HG02763 (cell line): Measurements from ENCODE around the gene FASN.

ENCODE experiments used
- ATAC-seq: cut with Tn5 transposase; IDR thresholded peaks from one replicate; pipeline ENCODE4 v1.9.1; 2021; ENCODE audit warnings: mild to moderate bottlenecking, moderate library complexity; ENCODE audit not compliant: unreplicated experiment

FASN gene

DNA sequence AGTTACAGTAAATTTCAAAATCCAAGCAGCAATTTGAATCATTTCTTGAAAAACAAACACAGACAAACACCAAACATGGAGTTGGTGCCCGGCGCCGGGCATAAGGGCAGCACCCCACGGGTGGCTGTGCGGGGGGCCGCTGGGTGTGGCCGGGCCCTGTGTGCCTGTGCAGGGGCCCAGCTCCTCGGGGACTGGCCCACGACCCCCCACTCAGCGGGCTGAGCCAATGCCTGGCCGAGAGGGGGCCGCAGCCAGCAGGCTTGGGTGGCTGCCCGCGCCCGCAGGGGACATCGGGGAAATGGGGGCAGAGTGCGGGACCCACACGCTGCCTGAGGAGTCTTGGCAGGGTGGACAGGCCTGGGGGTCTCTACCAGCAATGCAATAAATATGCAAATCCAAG, 19.6 kb downstream of the FASN start:
- ATAC-seq = no peak

DNA sequence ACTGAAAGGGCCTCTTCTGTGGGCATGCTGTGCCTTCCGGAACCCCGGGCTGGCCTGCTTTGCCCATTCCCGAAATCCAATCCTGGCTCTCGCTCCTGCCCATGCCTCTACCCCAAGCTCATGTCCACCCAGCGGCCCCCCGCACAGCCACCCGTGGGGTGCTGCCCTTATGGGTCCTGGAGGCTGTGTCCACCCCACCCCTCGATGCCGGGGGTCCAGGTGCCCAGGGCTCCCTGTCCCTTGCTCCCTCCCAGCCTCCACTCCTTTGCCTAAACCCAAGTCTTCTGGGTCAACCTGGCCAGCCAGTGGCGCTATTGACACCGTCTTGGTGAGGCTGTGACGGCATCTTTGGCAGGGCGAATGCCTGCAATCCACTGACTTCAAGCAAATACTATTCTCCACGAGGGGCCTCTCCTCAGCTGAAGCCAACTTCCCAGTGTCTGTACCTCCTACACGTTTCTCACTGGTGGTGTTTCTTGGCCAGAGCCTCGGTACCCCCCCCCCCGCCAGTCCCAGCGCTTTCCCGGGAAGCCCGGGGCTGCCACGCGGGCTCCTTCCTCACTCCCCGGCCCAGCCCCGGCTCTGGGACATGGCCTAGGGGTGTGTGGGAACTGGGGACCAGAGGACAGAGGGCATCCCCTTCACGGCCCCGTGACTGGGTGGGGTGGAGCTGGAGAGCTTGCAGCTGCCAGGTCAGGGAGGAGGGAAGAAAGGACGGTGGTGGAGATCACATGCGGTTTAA, 20.2 kb downstream of the FASN start:
- ATAC-seq = no peak

DNA sequence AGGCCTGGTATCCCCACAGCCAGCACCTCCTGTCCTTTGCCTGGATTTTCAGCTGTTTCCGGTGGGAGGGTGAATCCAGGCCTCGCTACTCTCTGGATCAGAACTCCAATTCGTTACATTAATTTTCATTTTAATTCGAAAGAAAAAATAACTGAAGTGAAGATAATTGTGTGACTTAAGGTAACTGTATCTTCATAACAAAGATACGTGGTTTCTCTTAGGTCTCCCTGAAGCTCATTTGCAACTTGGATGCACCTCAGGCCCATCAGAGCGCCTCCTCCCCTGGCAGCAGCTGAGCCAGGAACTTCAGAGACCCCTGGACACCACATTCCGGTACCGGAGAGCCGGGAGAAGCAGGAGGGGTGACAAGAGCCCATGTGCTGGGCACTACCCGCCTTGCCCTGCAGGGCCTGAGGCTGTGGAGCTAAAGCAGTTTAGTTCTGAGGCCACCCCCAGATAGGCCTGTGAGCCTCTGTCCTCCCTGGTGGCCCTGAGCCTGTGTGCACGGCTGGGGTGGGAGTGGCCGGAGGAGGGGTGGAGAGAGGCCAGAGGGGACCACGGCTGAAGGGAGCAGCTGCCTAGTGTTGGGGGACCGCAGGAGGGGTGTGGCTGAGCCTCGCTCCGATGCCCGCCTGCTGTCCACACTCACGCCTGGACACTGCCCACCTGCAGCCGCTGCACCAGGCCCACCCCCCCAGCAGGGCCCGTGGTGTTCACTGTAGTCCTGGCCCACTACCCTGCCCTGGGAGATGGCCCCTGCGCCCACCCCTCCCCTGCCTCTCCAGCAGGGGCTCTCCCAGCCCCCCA, 21.0 kb downstream of the FASN start:
- no peak for ATAC-seq

DNA sequence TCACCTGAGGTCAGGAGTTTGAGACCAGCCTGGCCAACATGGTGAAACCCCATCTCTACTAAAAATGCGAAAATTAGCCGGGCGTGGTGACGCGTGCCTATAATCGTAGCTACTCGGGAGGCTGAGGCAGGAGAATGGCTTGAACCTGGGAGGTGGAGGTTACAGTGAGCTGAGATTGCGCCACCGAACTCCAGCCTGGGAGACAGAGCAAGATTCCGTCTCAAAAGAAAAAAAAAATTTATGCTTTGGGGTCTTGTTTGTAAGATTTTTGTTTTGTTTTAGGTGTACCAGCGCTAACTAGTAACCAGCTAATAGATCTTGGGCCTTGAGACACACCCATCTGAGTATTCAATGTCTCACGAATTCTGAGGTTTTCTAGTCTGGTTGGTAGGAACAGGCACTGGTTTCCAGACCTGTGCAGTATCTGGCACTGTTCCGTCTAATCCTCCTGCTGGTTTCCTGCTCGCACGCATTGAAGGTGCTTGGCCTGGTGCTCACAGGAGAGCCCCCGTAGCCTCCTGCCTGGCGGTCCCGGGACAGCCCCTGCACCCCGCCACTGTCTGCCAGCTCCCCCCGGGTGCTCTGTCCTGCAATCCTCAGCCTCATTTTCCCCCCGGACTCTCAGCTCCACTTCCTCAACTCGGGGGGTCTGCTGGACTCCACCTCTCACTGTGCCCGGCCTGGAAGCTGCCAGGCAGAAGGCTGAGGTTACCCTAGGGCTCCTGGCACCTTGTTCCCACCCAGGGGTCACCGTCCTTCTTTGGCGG, 21.8 kb downstream of the FASN start:
- ATAC-seq = no peak

DNA sequence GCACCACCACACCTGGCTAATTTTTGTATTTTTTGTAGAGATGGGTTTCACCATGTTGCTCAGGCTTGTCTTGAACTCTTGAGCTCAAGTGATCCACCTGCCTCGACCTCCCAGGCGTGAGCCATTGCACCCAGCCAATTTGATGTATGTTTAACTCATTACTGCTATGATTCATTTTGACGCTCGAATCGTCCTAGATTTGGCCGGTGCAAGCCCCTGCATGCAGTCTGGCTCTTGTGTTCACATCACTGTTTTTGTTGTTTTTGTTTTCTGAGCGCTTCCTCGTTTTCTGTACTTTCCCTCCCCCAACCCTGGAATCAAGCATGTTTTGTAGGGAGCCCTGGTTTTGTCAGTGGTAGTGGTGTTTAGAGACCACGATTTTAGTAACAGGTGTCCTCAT, 24.6 kb downstream of the FASN start:
- no peak for ATAC-seq

DNA sequence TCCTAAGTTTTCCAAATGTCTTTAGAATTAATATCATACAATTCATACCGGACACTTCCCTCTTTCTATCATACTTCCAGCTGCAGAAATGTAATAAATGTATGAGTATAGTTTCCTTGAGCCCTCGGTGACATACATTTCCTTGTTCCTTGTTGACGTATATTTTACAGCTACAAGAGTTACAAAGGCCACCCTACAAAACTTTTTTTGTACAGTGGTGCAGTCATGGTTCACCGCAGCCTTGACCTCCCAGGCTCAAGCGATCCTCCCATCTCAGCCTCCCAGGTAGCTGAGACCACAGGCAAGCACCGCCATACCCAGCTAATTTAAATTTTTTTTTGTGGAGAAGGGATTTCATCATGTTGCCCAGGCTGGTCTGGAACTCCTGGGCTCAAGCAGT, 25.2 kb downstream of the FASN start:
- ATAC-seq = no peak

DNA sequence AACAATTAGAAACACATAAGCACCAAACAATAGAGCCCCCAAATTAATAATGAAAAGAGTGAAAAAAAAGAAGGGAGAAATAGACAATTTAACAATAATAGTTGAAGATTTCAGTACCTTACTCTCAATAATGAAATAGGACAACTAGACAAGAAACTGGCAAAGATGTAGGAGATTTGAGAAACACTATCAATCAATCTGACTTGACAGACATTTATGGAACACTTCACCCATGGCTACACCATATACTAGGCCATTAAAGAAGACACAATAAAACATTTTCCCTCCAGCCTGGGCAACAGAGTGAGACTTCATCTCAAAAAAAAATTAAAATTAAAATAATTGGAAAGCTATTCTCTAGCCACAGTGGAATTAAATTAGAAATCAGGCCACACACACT, 27.4 kb downstream of the FASN start:
- no peak for ATAC-seq

DNA sequence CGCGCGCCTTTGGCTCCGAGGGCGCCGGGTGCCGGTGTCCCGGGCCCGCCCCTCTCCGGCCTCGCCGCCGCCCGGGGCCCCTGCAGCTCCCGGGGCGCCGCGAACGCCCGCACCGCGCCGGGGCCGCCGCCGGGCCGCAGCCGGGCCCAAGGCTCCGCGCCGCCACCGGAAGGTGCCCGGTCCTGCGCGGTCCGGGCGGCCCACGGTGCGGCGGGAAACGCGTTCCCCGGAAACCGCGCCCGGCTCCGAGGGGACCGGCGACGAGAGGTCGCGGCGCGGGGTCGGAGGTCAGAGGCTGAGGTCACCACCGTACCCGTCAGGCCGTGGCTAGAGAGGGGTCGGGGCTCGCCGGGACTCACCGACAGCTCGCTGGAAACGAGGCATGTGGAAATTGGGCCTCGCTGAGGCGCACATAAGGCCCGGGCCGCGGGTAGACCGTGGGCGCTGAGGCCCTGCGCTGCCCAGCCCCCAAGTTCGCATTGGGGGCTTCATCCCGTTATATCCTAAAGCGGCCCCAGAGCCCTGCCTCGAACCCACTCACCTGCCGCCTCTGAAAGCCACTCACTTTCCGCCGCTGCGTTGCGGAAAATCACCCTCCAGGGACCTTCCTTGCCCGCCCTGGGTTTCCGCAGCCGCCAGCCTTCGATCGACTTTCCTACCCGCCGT, 32.3 kb downstream of the FASN start, which contains the start of gene DUS1L:
DUS1L (minus strand) TSS at position 167 of the 666 bp plus-strand sequence. CDS start 745 bp downstream, outside the sequence.
- ATAC-seq = peak; percentile 65

DNA sequence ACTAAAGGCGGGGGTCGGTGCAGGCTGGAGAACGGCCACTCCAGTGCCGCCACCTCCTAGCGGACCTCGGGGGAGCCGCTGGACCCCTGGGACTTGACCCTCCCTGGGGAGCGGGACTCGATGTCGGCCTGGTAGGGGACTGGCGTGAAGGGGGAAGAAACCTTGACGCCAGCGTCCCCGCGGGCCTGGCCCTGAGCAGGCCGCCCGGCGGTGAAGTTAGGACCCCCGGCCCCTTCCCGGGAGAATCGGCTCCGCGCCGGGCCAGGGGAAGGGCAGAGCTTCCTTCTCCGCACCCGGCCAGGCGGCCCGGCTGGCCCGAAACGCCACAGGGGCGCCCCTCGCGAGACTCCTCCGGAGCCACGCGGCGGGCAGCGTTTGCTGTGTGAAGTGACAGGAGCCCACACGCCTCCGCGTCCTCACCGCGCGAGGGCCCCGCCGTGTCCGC, 32.8 kb downstream of the FASN start:
- ATAC-seq = peak; percentile 34

DNA sequence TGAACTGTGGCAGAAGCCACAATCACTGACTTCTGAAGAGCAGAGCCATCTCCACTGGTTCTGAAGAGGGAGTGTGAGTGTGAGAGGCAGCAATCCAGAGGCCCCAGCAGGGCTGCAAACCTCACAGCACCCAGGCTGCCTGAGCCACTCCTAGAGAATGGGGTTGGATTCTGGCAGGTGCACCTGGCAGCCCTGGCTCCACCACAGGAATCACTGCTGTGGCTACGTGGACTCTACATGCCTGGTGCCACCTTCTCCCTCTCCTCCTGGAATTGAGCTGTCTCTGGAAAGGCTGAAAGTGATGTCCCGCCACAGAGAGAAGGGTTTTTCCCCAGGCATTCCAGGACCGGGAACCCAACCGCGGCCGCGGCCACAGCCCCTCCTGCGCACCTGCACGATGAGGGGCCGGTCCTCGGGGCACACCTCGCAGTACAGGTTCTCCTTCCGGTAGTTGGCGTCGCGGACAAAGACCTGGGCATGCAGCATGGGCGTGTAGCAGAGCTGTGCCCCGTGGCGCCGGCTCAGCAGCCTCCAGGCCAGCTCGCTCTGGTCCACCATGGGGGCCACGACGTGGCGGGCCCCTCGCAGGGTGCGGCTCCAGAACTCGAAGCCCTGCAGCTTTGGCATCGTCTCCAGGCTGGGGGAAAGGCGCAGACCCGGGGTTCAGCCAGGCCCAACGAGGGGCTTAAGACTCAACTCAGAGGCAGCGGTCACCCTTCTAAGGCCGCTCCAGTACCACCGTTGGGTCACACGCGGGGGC, 33.4 kb downstream of the FASN start:
- no peak for ATAC-seq

DNA sequence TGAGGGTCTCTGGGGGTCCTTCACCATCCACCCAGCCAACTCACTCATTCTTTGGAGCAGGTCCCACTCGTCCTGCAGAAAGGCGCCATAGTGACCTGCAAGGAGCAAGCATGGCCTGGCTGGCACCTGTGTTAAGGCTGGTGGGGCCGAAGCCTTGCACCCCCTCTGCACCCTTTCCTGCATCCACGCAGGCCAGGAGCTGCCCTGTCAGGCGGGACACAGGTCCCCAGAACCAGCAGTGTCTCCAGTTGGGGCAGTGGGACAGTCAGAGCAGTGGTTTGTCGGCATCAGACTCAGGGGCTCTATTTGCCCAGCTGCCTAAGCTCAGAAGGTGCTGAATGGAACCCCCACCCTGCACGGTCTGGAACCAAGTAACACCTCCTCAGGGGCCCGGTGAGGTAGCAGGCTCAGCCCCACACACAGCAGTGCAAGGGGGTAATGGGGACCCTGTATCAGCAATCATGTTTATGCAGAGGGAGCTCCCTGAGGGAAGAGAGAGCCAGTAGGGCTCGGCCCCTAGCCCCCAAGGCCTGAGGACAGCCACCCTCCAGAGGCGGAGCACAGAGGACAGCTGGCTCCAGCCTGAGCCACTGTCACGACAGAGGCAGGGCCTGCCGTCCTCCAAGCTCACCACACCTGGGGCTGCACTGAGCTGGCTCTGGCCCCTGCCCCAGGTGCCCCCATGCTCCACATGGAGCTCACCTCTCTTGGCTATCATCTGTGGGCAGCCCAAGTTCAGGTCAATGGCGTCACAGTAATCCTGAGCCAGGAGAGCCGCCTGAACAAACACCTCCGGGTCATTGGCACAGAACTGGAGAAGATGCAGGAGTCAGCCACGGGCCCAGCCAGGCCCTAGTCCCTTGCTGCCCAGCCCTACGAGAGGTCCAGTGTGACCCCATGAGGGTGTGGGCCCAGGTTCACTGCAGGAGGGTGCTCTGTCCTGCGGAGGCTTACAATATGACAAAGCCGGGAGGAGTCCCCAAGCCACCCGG, 34.3 kb downstream of the FASN start:
- no peak for ATAC-seq

DNA sequence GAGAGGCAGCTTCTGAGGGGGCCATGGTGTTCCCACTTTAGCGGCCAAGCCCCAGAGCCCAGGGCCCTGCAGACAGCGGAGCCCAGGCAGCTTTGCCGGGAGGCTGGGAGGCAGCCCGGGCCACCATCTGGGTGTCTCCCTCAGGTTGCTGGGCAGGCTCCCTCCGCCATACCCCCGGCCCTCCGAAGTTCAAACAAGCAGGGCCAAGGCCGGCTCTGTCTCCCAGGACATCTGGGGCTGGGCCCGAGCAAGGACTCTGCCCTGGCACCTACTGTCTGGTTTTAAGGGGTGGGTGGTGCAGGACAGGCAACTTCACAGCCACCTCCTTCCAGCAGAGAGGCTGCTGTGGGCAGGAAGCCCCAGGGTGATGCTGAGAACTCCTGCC, 35.1 kb downstream of the FASN start:
- ATAC-seq = no peak

DNA sequence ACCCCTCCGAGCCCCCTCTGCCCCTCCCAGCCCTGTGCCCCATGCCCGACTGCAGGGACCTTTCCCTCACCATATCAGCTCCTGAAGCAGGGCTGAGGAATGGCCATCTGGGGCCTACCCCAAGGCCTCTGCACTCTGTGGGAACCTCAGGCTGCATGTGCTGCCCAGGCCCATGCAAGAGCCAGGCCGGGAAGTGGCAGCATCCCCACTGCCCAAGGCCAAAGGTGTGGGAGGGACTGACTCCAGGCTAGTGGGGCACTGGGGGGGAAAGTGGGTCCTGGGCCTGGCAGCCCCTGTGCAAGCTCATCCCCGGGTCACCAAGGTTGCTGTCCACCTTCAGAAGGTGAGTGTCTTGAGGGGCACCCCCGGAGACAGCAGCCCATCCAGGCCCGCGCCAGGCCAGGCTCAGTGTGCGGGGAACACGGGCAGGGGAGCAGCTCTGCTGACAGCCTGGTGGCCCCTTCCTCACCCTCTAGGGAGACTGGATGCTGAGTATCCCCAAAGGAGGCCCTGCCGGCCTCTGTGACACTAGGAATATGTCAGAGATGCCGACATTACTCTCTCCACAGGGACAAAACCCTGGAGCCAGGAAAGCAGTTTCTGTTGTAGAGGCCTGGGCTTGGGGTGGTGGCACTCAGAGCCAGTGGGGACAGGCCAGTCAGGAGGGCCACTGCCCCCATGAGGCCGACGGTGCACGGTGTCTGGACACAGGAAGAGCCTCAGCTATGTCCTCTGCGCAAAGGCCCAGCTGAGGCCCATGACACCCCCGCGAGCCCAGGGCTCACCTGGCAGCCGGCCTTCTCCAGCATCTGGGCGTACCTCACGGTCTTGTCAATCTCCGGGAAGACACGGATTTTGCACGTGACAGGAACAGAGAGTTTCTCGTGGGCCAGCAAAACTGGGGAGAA, 35.7 kb downstream of the FASN start:
- no peak for ATAC-seq

DNA sequence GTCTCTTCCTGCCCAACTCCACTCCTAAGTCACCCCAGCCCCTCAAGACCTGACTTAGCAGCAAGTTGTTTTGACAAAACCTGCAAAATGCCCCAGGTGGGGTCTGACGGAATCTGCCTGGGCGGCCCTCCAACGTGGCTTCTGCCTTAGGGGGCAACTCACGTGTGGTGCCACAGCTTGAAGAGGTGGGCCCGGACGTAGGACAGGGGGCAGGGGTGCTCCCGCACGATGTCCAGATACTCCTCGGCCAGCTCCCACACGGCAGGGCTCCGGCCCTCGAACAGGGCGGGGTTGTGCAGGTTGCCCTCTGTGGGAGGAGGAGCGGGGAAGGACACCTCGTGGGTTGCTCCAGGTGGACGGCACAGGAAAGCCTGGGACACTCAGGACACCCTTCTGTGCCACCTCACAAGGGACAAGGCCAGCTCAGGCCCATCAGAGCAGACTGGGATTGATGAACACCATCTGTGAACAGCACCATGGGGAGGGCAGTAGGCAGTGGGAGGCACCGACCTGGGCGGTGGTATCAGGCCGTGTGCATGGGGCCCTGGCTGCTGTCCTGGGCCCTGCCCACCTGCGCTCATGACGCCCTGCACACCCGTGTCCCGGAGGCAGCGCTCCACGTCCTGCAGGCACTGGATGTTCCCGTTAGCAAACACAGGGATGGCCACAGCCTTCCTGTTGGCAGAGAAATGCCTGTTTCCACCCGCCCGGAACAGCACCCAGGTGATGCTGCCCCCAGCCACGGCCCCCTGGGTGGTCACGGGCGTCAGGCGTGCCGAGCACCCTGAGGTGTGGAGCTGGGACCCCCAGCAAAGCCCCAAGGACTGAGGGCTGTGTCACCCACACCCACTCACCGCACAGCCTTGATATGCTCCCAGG, 36.8 kb downstream of the FASN start:
- no peak for ATAC-seq

DNA sequence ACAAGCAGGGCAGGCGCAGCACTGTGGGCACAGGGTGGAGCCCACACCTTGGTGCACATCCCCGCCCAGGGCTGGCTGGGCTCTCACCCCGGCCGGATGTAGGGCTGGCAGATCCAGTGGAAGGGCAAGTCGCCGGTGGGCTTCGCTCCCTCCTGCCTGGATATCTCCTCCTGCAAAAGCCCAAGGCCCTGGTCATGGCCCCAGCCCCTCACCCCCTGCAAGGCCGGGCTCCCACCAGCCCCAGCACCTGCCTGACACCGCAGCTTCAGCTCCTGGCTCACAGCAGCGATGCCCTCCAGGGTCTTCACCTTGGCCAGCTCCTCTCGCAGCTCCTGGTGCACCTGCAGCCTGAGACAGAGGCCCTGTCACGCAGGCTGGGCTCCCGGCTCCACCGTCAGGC, 37.4 kb downstream of the FASN start:
- ATAC-seq = no peak

DNA sequence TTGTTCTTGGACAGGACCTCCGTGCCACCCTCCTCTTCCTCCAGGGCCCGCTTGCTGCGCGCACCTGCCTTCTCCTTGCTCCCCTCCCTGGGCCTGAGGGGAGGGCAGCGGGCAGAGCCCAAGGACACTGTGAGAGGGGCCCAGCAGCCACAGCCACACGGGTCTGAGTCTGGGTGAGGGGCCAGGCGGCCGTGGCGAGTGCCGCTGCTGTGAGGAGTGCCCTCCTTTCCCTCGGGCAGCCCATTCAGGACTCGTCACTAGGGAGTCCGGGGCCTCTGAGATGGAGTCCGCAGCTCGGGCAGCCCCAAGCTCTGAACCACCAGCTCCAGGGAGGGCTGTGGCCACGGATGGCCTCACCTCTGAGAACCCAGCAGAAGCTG, 38.0 kb downstream of the FASN start:
- ATAC-seq = no peak
